Measurements from ENCODE around the gene PAQR5.

Gene PAQR5

DNA sequence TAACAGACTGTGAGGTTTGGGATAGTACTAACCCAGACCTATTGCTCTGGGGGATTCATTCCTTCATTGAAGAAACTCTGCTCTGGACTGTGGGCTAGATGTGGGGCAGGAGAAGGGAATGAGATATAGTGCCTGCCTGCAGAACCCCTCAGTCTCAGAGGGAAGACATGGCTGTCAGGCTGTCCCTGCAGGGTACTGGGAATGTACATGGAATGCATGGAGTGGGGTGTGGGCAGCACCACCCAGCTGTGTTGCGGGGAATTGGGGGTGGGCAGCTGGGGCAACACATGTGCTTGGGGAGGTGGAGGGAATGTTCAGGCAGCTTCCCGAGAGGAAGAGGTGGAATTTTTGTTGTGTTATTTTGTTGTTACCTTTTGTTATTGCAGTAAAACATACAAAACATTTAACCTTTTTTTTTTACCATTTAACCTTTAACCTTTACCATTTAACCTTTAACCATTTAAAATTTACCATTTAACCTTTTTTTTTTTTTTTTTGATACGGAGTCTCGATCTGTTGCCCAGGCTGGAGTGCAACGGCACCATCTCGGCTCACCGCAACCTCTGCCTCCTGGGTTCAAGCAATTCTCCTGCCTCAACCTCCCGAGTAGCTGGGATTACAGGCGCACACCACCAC lies 7.3 kb downstream of the PAQR5 start:
- no peak overlapping the region for H3K4me3 ChIP-seq (ENCODE audit: control insufficient read depth, low read depth, low read length)
- TF ChIP-seq, protein P1, sequence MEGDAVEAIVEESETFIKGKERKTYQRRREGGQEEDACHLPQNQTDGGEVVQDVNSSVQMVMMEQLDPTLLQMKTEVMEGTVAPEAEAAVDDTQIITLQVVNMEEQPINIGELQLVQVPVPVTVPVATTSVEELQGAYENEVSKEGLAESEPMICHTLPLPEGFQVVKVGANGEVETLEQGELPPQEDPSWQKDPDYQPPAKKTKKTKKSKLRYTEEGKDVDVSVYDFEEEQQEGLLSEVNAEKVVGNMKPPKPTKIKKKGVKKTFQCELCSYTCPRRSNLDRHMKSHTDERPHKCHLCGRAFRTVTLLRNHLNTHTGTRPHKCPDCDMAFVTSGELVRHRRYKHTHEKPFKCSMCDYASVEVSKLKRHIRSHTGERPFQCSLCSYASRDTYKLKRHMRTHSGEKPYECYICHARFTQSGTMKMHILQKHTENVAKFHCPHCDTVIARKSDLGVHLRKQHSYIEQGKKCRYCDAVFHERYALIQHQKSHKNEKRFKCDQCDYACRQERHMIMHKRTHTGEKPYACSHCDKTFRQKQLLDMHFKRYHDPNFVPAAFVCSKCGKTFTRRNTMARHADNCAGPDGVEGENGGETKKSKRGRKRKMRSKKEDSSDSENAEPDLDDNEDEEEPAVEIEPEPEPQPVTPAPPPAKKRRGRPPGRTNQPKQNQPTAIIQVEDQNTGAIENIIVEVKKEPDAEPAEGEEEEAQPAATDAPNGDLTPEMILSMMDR (IDR thresholded peaks at IDR 0.05; ENCODE audit: control insufficient read depth, insufficient read depth, low read depth, low read length, missing control alignments) = no peak
- DNase-seq (ENCODE audit: low read depth) = no peak

DNA sequence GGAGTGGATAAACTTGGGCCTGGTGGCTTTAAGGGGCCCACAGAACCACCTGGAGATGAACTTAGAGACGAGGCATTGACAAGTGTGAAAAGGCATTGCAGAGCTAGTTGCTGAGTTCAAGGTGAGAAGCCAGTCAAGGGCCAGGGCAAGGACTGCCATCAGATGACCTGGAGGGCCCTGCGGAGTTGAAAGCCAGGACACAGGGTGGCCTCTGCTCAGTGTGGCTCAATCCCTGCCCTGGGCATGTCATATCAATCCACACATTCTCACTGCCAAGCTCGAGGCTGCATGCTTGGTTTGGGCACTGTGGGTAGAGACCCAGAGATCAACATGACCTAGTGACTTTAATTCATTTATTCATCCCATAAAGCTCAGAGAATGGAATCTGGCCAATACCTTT lies 9.2 kb downstream of the PAQR5 start:
- DNase-seq (ENCODE audit: low read depth) = no peak
- no peak overlapping the region for H3K4me3 ChIP-seq (ENCODE audit: control insufficient read depth, low read depth, low read length)
- TF ChIP-seq, protein P1 (IDR thresholded peaks at IDR 0.05; ENCODE audit: control insufficient read depth, insufficient read depth, low read depth, low read length, missing control alignments) = no peak

DNA sequence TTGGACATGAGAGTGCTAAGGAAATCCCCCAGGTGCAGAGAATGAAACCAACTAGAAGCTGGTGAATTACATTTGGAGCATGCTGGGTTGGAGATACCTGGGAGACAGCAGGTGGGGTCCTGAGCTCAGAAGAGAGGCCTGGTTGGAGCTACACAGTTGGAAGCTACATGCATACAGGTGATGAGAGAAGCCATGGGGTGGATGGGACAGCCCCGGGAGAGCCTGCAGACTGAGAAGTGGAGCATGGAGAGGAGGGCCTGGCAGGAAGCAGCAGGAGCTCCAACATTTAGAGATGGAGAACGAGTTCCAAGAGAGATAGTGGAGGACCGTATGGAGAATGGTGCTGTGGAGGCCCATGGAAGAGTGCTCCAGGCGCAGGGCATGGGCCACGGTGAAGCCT lies 10.2 kb downstream of the PAQR5 start:
- no peak overlapping the region for H3K4me3 ChIP-seq (ENCODE audit: control insufficient read depth, low read depth, low read length)
- TF ChIP-seq, protein P1 (IDR thresholded peaks at IDR 0.05; ENCODE audit: control insufficient read depth, insufficient read depth, low read depth, low read length, missing control alignments) = no peak
- no peak for DNase-seq (ENCODE audit: low read depth)

DNA sequence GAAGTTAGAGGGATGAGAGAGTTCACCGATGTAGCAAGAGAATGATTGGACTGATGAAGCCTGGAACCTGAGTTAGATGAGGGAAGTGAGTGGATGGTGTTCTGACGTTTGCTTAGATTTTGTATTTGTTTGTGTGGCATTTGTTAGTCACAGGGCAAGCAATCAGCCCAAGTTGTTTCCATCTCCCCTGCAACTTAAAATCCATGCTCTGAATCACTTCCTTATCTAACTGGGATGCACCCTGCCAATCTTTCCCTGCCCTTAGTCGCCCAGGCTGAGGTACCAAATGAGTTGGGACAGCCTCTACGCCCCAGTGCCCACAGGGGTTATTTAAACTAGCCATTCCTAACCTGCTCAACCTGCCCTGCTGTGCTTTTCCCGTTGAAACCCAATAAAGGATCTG lies 12.6 kb downstream of the PAQR5 start:
- peak; percentile 20 for DNase-seq (ENCODE audit: low read depth)
- no peak overlapping the region for H3K4me3 ChIP-seq (ENCODE audit: control insufficient read depth, low read depth, low read length)
- TF ChIP-seq, protein P1 (IDR thresholded peaks at IDR 0.05; ENCODE audit: control insufficient read depth, insufficient read depth, low read depth, low read length, missing control alignments) = no peak

DNA sequence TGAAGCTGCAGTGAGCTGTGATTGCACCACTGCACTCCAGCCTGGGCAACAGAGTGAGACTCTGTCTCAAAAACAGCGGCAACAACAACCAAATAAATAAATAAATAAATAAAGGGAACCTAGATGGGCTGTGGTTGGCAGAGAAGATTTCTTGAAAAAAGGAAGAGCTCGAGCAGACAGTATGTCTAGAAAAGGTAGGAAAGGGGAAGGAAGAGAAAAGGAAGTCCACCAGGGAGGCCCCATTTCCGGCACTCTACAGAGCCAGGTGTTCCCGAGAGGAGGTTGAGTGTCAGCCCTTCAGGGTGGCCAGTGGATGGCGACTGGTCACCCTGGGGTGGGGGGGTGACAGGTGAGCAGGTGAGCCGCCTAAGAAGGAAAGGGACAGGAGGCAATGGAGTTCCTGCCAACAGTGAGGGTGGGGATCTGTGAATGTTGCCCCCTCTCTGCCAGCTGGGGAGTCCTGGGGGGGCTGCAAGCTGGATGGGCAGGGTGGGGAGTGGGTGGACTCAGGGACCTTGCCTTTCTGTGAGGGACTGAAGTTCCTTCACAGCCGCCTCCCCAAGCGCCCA lies 14.8 kb downstream of the PAQR5 start:
- no peak for DNase-seq (ENCODE audit: low read depth)
- TF ChIP-seq, protein P1 (IDR thresholded peaks at IDR 0.05; ENCODE audit: control insufficient read depth, insufficient read depth, low read depth, low read length, missing control alignments) = no peak
- no peak overlapping the region for H3K4me3 ChIP-seq (ENCODE audit: control insufficient read depth, low read depth, low read length)

DNA sequence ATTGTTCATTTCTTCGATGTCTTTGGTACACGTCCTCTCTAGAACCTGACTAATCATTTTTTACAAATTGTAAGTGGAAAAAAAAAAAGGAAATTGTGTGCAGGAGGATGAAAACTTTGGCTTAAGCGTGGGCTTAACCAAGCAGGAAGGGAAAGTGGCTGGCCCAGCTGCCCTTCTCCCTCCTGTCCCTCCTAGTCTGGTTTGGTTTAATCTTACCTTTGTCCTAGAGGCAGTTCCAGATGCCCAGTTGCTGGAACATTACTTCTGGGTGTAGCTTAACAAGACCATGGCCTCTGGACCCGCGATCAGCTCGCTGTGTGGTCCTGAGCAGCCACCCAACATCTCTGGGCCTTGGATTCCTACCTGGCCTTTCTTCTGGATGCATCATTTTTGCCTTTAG lies 15.4 kb downstream of the PAQR5 start:
- H3K4me3 ChIP-seq (ENCODE audit: control insufficient read depth, low read depth, low read length) = no peak overlapping the region
- TF ChIP-seq, protein P1 (IDR thresholded peaks at IDR 0.05; ENCODE audit: control insufficient read depth, insufficient read depth, low read depth, low read length, missing control alignments) = no peak
- no peak for DNase-seq (ENCODE audit: low read depth)
